Activated gamma-delta T cell treated with anti-CD3 and anti-CD28 coated beads, Interleukin-2, amount 50 U/mL, for 16 hours (primary cell): Measurements from ENCODE around the gene TTLL12.

Source experiments
- DNase-seq: peaks from one replicate; pipeline ENCODE4 v3.0.0-alpha.2; 2020; ENCODE audit warnings: low read depth

Gene TTLL12

DNA sequence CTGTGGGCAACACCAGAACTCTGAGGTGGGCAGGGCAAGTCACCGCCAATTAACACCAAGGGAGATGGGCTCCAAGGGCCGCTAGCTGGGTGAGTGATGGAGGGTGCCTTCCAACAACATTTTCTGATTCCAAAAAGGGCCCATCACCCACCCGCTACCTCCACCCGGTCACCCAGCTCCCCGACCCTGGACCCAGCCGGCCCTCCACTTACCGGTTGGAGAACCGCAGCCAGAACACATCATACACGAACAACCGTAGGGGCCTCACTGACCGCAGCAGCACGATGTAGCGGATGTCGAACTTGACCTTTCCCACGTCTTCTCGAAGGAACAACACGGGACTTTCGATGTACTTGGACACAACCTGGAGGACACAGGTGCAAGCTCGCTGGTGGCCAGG, 14.7 kb downstream of the TTLL12 start:
- DNase-seq, result no peak

DNA sequence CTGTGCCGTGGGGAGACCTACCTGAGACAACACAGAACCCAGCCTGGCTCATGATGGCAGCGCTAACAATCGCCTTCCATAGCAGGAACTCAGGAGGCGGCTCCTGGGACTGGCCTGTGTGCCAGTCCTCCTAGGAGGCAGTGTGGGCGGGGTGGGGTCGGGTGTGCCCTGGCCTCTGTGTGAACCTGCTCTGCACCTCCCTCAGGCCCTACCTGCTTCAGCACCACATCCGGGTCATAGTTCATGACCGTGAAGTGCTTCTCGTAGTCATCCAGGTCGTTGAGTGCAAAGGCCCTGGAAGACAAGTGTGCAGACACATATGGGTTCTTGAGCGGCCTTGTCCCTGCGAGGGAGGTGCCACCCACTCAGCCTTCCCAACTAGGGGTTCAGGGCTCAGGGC, 15.3 kb downstream of the TTLL12 start:
- DNase-seq, result no peak

DNA sequence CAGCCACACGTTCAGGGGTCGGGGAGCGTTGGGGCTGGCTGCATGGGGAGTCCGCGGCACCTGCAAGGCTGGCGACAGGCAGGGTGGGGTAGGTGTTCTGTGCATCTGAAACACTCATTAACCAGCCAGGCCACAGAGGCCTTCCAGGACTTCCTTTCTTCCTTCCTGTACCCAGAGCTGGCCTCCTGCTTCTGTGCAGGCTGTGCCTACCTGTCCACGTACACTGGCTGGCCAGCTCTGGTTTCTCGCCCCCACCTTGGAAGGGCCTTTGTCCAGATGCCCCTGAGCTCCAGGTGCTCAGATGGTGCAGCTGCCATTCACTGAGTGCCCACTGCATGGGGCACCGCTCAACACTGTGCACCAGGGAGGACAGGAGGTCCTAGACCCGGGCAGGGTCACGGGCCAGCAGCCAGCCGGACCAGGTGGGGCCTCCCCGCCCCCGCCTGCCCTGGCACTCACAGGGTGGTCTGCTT, 15.9 kb downstream of the TTLL12 start:
- DNase-seq, result no peak

- no peak for DNase-seq
These were observed 16.8 kb downstream of the TTLL12 start for GRCh38 chr22:43170131-43170480.

- no peak for DNase-seq
These were observed 17.4 kb downstream of the TTLL12 start for GRCh38 chr22:43169310-43170130.

GRCh38 chr22:43168471-43169309, 18.2 kb downstream of the TTLL12 start:
- no peak for DNase-seq

GRCh38 chr22:43167001-43167589, 19.8 kb downstream of the TTLL12 start:
- DNase-seq, result no peak

DNA sequence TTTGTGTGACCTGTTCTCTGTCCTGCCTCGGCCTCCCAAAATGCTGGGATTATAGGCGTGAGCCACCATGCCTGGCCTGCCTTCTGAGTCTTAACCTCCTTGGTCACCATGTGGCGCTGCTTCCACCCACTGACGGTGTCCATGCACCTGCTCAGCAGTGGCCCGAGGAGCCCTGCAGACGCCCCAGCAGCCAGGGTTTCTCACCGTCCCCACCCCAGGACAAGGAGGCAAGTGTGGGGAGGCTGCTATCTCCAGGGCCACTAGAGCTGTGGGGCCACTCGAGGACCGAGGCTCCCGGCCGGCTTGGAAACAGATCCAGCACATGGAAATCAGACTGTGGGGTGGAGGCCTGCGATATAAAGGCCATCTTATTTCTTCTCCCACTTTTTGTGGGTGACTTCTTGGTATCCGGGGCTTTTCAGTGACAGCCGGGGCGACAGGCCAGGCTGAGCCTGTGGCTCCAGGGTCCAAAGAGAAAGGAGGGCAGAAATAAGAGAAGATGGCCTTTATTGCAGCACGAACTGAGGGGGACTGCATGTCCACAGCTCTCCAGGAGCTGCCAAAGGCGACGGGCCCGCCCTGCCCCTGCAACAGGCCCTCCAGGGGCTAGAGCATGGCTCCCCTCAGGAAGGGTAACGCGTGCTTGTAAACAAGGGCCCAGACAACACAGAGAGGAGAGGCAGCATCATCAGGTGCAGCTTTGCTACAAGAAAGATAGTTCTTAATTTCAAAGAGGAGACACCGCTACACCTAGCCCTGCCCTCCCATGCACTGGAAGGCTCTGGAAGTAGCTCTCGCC, 20.6 kb downstream of the TTLL12 start:
- DNase-seq, result no peak

GRCh38 chr22:43164636-43165035, 22.3 kb downstream of the TTLL12 start:
- DNase-seq, result no peak

DNA sequence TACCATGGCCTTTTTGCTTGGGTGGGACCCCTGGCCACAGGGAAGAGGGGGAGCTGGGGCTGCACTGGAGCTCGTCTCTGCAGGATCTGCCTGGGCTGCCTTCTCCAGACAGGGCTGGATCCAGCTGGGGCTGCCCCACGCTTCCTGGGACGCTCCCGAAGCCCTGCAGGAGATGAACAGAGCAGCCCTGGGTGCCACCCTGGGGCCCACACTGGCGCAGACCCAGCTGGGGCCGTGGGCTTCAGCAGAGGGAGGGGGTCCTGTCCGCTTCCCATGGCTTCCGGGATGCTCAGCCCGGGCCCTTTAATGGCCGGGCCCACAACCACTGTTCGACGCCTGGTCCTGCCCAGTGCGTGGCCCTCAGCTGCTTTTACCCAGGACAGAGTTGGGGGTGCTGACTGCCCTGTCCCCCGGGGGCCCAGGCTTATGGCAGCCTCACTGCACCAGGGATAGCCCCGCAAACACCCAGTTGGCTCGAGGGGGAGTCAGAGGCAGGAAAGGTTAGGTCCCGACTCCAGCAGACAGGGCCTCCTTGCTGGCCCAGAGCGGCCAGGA, 23.6 kb downstream of the TTLL12 start:
- no peak for DNase-seq

DNA sequence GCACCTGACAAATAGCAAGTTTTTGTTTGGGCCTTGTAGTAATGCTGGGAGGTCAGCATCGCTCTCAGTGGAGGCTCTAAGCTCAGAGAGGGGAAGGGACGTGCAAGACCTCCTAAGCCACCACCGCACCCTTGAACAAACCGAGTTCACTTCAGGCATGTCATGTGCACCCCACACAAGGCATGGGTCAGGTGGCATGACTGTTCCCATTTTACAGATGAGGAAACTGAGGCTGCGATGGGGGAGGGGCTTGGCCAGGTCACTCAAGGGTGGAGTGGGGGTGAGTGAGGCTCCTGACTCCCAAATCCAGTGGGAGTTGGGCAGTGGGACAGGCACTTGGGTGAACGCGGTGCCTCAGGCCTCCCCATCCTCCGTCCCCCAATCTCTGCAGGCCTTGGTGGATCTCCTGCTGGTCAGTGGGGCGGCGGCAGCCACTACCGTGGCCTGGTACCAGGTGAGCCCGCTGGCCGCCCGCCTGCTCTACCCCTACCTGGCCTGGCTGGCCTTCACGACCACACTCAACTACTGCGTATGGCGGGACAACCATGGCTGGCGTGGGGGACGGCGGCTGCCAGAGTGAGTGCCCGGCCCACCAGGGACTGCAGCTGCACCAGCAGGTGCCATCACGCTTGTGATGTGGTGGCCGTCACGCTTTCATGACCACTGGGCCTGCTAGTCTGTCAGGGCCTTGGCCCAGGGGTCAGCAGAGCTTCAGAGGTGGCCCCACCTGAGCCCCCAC, 24.4 kb downstream of the TTLL12 start:
- no peak for DNase-seq

DNA sequence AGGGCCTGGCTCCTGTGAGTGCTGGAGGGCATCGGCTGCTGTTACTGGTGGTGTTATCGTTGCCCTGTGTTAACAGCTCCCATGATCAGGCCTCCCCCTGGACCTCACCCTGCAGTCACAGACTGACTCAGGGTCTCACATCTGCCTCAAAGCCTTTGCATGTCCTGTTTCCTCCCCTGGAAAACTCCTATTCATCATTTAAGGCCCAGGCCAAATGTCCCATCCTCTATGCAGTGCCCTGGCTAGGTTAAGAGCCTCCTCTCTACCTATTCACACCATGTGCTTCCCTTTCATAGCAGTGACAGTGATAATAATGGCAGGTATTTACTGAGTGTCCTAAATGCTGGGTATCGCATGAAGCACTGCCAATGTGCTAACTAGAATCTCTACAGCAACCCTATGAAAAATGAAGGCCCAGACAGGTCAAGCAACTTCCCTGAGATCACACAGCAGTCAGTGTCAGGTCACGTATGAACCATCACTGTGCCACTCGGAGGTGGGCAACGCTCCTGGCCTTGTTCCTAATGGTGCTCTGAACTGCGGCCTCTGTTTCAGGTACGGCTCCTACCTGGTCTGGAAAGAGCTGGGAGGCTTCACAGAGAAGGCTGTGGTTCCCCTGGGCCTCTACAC, 26.3 kb downstream of the TTLL12 start:
- DNase-seq, result no peak

DNA sequence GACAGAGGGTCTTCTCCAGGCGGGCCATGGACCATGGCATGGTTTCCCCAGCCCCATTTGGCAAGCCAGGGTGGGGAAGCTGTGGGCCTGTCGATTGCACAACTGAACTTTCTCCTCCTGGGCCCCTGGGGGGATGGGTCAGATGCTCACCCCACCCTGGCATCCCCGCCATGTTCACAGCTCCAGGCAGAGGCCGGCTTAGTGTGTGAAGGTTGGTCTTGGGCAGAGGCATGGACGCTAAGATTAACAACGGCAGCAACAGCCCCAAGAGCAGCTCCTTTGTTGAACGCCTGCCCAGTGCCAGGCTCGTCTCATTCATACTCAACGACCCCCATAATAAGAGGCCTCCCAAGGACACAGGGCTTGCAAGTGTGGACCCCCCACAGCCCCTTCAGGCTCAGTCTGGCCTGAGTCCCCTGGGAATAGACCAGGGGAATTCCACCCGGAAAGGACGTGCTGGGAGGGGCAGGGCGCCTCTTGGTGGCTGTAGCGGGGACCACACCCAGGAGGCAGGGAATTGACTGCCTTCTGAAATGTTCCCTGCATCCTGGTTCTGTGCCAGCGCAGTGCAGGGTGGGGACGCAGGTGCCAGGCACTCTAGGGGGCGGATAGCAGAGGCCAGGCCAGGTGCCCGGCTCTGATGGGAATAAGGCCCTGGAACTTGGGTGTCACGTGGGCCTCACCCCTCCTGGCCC, 27.3 kb downstream of the TTLL12 start:
- DNase-seq, result no peak

DNA sequence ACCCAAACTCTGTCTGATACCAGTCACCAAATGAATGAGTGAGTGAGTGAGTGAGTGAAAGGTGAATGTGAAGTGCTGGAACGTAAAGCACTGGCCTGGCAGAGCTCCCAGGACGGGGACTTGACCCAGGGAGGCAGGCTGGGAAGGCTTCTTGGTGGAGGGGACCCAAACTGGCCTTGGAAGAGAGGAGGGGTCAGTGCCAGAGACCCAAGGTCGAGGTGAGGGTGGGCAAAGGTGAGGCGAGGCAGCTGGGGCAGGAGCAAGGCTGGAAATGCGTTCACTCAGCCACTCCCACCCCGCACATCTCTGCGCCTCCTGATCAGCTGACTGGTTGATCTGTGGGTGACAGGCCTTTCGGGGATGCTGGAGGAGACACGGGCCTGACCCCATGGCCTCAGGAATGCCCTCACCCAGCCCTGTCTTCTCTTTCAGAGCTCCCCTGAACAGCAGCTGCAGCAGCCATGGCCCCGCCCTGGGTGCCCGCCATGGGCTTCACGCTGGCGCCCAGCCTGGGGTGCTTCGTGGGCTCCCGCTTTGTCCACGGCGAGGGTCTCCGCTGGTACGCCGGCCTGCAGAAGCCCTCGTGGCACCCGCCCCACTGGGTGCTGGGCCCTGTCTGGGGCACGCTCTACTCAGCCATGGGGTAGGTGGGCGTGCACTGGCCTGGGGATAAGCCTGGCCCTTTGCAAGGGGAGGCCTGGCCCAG, 28.0 kb downstream of the TTLL12 start:
- no peak for DNase-seq

DNA sequence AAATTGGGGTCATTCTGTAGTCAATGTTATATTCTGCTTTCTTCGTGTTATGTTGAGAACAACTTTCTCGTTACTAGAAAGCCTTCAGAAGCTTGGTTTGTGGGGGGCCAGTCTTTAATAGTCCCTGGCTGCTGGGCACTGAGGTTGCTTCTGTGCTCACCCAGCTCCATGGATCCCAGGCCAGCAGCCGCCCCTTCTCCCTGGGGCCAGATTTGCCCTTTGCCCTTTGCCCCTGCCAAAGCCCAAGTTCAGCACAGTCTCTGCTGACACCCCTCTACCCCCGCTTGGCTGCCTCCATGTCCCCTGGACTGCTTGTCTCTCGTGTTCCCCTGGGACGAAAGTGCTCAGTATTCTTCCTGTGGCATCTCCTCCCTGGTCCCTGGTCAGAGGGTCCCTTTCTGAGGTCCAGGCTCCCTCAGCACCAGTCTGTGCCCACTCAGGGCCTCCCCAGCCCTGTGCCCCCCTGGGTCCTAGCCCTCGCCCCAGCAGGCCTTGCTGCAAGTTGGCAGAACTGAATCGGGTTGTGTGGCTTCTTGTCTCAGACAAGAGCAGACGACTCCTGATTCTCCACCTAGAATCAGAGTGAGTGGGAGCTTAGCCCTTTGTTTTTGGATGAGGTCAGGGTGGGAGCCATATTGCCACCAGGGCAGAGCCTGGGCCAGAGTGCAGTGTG, 28.9 kb downstream of the TTLL12 start:
- no peak for DNase-seq

DNA sequence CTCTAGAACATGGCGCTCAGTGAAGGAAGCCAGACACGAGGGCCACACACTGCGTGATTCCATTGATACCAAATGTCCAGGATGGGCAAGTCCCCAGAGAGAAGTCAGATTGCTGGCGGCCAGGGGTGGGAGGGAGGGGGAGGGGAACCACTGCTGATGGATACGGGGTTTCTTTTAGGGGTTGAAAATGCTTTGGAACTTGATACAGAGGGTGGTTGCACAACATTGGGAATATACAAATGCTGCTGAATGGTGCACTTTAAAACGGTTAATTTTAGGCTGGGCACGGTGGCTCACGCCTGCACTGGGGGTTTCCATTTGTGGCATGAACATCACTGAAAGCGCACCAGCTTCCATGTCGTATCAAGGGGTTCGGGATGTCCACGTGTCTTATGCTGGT, 30.5 kb downstream of the TTLL12 start:
- DNase-seq, result no peak

DNA sequence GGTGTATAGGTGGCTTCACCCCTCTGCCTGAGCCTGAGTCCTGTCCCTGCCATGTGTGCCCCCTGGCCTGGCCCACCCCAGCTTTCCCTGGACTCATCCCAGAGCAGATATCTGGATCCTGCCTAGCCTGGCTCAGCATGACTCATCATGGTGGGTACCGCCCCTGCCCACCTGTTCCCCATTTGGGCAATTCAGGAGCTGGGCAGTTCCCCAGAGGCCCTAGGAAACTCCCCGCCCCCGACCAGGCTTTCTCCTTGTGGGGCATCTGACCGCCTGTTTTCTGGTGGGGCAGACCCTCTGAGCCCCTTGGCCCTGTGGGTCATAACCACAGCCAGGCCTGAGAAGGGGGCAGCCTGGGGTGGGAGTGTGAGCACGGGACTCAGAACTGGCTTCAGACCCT, 31.1 kb downstream of the TTLL12 start:
- no peak for DNase-seq

DNA sequence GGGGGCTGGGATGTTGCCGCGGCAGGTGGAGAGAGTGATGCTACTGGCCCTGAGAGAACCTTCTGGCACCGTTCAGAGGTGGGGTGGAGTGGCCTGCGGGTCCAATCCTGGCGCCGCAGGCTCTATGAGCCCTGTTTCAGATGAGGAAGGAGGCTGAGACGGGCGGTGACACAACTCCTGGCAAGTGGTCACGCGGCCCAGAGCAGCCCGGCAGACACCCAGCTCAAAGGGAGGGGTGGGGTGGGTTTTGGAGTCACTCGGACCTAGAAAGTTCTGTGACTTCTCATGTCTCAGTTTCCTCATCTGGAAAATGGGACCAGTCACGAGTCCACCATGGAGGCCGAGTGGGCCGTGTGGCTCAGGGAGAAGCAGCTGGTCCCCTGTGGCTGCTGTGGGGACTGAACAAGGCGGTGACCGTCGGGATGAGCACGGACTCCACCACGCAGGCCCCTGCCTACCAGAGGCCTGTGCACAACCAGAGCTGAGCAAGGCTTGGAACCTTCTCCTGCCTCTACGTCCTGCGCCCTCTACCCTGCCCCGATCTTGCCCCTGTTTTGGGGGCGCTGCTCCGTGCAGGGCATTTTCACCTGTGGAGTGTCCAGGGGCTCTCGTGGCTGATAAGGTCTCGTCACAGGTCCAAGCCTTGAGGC, 31.9 kb downstream of the TTLL12 start:
- no peak for DNase-seq
